Loucy (cell line): ENCODE measurements around the gene PARM1.

Experiments
- H2AFZ ChIP-seq: fragments of 200-600 bp; sonication (generic); 2 replicates; pipeline ENCODE4 v1.6.0; 2016; ENCODE audit warnings: antibody characterized with exemption, mild to moderate bottlenecking, low read length, moderate library complexity
- H3F3A ChIP-seq: fragments of 200-600 bp; 2 replicates; pipeline ENCODE4 v1.6.0; 2016; ENCODE audit warnings: antibody characterized with exemption, low read depth, mild to moderate bottlenecking
- H3K27me3 ChIP-seq: fragments of 200-600 bp; sonication (generic); 2 replicates; pipeline ENCODE4 v1.6.1; 2014; ENCODE audit warnings: low read length, mild to moderate bottlenecking; ENCODE audit not compliant: insufficient read depth, poor library complexity, severe bottlenecking
- H3K36me3 ChIP-seq: fragments of 200-600 bp; sonication (generic); 2 replicates; pipeline ENCODE4 v1.6.1; 2016; ENCODE audit warnings: low read length; ENCODE audit not compliant: insufficient read depth
- H3K4me1 ChIP-seq: fragments of 200-600 bp; sonication (generic); 2 replicates; pipeline ENCODE4 v1.5.1; 2014; ENCODE audit warnings: low read length, mild to moderate bottlenecking; ENCODE audit not compliant: insufficient read depth, poor library complexity, severe bottlenecking
- H3K4me2 ChIP-seq: fragments of 200-600 bp; sonication (generic); 2 replicates; pipeline ENCODE4 v1.6.0; 2014; ENCODE audit warnings: antibody characterized with exemption, low read length, low read depth, mild to moderate bottlenecking; ENCODE audit not compliant: poor library complexity, severe bottlenecking
- H3K4me3 ChIP-seq: fragments of 200-600 bp; sonication (generic); 2 replicates; pipeline ENCODE4 v1.5.1; 2014; ENCODE audit warnings: low read length, mild to moderate bottlenecking, mixed read lengths; ENCODE audit not compliant: poor library complexity, severe bottlenecking
- H3K79me2 ChIP-seq: fragments of 200-600 bp; sonication (generic); 2 replicates; pipeline ENCODE4 v1.6.1; 2014; ENCODE audit warnings: low read length; ENCODE audit not compliant: insufficient read depth
- H3K9ac ChIP-seq: fragments of 200-600 bp; sonication (generic); 2 replicates; pipeline ENCODE4 v1.6.0; 2014; ENCODE audit warnings: mild to moderate bottlenecking, low read depth, low read length, moderate library complexity; ENCODE audit not compliant: poor library complexity, severe bottlenecking
- H3K9me2 ChIP-seq: fragments of 200-600 bp; sonication (generic); replicated peaks from 2 replicates; pipeline ENCODE4 v1.6.1; 2016; ENCODE audit warnings: low read depth, low read length, mixed read lengths
- H3K9me3 ChIP-seq: fragments of 200-600 bp; sonication (generic); 2 replicates; pipeline ENCODE4 v1.6.1; 2014; ENCODE audit warnings: mild to moderate bottlenecking, antibody characterized with exemption, low read length, low read depth; ENCODE audit not compliant: insufficient read depth
- H4K20me1 ChIP-seq: fragments of 200-600 bp; sonication (generic); 2 replicates; pipeline ENCODE4 v1.6.0; 2014; ENCODE audit warnings: antibody characterized with exemption, low read length, mild to moderate bottlenecking; ENCODE audit not compliant: insufficient read depth, poor library complexity, severe bottlenecking
- CTCF ChIP-seq: fragments of 200-600 bp; sonication (generic); conservative IDR thresholded peaks from 2 replicates; pipeline ENCODE4 v1.5.1; 2014; ENCODE audit warnings: mild to moderate bottlenecking, antibody characterized with exemption, low read length
- EZH2phosphoT487 ChIP-seq: fragments of 200-600 bp; IDR thresholded peaks from 2 replicates; pipeline ENCODE4 v1.6.1; 2018; ENCODE audit warnings: antibody characterized with exemption, mild to moderate bottlenecking, moderate library complexity, borderline replicate concordance

PARM1 gene

GRCh38 chr4:74969507-74970474, 36.9 kb downstream of the PARM1 start:
- Histone ChIP-seq H3K9ac (no peak overlapping the region), H3K79me2 (no peaks in the 10 kb centered on the region), H2AFZ (no peak overlapping the region), H3K4me1 (no peaks in the 10 kb centered on the region), H3K9me3 (no peaks in the 10 kb centered on the region), H4K20me1 (no peaks in the 10 kb centered on the region), H3K9me2 (no peaks in the 10 kb centered on the region), H3F3A (no peaks in the 10 kb centered on the region), H3K4me3 (no peak overlapping the region), H3K27me3 (no peaks in the 10 kb centered on the region), H3K4me2 (no peak overlapping the region), H3K36me3 (no peaks in the 10 kb centered on the region)
- no peak for TF ChIP-seq EZH2phosphoT487

DNA sequence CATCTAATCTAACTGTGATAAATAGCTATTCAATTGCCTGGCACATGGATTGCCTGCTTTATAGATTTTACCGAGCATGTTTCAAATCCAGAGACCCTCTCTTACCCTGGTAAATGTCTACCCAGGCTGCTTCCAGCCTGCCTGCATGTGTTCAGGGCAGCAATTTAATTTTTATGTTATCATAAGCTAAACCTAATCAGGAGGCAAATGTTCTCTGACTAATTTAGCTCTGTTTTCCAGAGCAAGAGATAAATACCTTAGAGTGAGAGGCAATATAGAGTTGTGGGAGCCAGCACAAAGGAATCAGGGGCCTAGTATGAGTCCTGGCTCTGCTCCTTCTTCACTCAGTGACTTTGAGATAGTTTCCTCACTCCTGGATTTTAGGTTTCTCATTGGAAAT, 37.7 kb downstream of the PARM1 start:
- Histone ChIP-seq H3K9ac (no peak overlapping the region), H4K20me1 (no peaks in the 10 kb centered on the region), H3K9me3 (no peaks in the 10 kb centered on the region), H3K9me2 (no peaks in the 10 kb centered on the region), H3K4me3 (no peak overlapping the region), H3F3A (no peaks in the 10 kb centered on the region), H3K4me2 (no peak overlapping the region), H3K79me2 (no peaks in the 10 kb centered on the region), H3K27me3 (no peaks in the 10 kb centered on the region), H3K36me3 (no peaks in the 10 kb centered on the region), H2AFZ (no peak overlapping the region), H3K4me1 (no peaks in the 10 kb centered on the region)
- TF ChIP-seq CTCF (no peak), EZH2phosphoT487 (no peak)

DNA sequence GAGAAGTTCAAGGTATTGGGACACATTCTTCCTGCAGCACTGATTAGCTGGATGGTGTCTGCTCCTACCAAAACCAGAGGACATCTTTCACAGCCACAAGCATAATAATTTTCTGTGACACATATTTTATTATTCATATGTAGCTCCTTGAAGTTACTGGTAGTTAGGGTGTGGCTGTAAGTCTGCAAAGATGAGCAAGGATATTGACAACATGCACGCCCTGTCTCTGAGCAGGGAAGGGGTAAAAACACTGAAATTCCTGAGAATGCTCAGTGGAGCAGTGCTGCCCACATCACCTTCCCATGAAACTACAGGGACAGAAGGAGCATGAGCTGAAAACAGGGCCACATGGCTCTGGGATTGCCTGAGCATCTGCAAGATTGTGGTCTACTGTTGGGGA, 38.9 kb downstream of the PARM1 start:
- H4K20me1 ChIP-seq: no peaks in the 10 kb centered on the region

More for the DNA sequence above, 38.9 kb downstream of the PARM1 start:
- Histone ChIP-seq H3F3A (no peaks in the 10 kb centered on the region), H3K9me3 (no peaks in the 10 kb centered on the region), H3K4me3 (no peak overlapping the region), H3K36me3 (no peaks in the 10 kb centered on the region), H3K79me2 (no peaks in the 10 kb centered on the region), H3K9me2 (no peaks in the 10 kb centered on the region), H3K9ac (no peak overlapping the region), H3K4me1 (no peaks in the 10 kb centered on the region), H3K4me2 (no peak overlapping the region), H2AFZ (no peak overlapping the region), H3K27me3 (no peaks in the 10 kb centered on the region)
- TF ChIP-seq CTCF (no peak), EZH2phosphoT487 (no peak)
